BE2C (cell line): Measurements from ENCODE around the gene FGL2. TPM values are rescaled to one million over a fixed set of nuclear protein-coding genes. Genes with fewer than 3 reads are reported as not detected.

Experiments
- DNase-seq: peaks from one replicate; pipeline ENCODE4 v3.0.0-alpha.2; 2020
- H3K27me3 ChIP-seq: fragments of 250-450 bp; sonication (Bioruptor Pico); 2 replicates; pipeline ENCODE4 v1.5.1; 2020; ENCODE audit warnings: mild to moderate bottlenecking
- H3K36me3 ChIP-seq: fragments of 250-450 bp; sonication (Bioruptor Pico); 2 replicates; pipeline ENCODE4 v1.5.1; 2020; ENCODE audit warnings: mild to moderate bottlenecking
- H3K4me1 ChIP-seq: fragments of 250-450 bp; sonication (Bioruptor Pico); 2 replicates; pipeline ENCODE4 v1.5.1; 2020
- H3K4me3 ChIP-seq: 2 replicates; pipeline ENCODE4 v1.5.1; 2011; ENCODE audit warnings: low read depth, low read length
- H3K9me3 ChIP-seq: fragments of 250-450 bp; sonication (Bioruptor Pico); 2 replicates; pipeline ENCODE4 v1.5.1; 2020
- polyA plus RNA-seq: library from polyadenylated mRNA; unstranded; fragments of >200 nt; gene quantifications from one replicate; pipeline ENCODE4 v1.2.1, GENCODE V29; 2012; ENCODE audit warnings: low read depth, missing spikeins; ENCODE audit not compliant: insufficient read length, insufficient read depth
- TF ChIP-seq, protein P1 (sequence below): IDR thresholded peaks from 2 replicates; pipeline ENCODE4 v1.5.1; 2012; ENCODE audit warnings: mild to moderate bottlenecking, low read depth, low read length

FGL2 gene, protein sequence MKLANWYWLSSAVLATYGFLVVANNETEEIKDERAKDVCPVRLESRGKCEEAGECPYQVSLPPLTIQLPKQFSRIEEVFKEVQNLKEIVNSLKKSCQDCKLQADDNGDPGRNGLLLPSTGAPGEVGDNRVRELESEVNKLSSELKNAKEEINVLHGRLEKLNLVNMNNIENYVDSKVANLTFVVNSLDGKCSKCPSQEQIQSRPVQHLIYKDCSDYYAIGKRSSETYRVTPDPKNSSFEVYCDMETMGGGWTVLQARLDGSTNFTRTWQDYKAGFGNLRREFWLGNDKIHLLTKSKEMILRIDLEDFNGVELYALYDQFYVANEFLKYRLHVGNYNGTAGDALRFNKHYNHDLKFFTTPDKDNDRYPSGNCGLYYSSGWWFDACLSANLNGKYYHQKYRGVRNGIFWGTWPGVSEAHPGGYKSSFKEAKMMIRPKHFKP
- polyA plus RNA-seq = not detected

DNA sequence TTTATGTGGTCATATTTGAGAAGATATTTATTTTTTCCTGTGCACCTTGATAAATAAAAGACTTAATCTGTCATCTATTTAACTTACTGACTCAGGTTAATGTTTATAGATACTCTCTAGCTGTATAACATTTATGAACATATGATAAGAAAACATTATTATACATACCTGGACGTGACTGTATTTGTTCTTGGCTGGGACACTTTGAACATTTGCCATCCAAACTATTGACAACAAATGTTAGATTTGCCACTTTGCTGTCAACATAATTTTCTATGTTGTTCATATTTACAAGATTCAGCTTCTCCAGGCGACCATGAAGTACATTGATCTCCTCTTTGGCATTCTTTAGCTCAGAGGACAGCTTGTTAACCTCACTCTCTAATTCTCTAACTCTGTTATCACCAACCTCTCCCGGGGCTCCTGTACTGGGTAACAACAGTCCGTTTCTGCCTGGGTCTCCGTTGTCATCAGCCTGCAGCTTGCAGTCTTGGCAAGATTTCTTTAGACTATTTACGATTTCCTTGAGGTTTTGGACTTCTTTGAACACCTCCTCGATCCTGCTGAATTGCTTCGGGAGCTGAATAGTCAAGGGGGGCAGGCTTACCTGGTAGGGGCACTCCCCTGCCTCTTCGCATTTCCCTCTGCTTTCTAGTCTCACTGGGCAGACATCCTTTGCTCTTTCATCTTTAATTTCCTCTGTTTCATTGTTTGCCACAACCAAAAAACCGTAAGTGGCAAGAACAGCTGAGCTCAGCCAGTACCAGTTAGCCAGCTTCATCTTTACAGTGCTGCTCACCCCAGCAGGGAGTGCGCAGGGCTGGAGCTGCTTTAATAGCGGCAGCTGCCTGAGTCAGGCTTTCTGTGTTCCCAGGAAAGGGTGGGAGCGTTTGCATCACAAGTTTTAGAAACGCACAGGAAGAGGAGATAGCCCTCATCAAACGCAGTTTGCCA is at the start of gene FGL2:
TSS of gene FGL2 (minus strand) at position 807 of the 954 bp plus-strand sequence. CDS start at position 781, 26 bp downstream.
- H3K9me3 ChIP-seq = no peaks in the 10 kb centered on the region
- no peak for DNase-seq
- H3K36me3 ChIP-seq = no peaks in the 10 kb centered on the region
- H3K4me3 ChIP-seq = no peak within 1 kb of the TSS
- TF ChIP-seq, protein P1, sequence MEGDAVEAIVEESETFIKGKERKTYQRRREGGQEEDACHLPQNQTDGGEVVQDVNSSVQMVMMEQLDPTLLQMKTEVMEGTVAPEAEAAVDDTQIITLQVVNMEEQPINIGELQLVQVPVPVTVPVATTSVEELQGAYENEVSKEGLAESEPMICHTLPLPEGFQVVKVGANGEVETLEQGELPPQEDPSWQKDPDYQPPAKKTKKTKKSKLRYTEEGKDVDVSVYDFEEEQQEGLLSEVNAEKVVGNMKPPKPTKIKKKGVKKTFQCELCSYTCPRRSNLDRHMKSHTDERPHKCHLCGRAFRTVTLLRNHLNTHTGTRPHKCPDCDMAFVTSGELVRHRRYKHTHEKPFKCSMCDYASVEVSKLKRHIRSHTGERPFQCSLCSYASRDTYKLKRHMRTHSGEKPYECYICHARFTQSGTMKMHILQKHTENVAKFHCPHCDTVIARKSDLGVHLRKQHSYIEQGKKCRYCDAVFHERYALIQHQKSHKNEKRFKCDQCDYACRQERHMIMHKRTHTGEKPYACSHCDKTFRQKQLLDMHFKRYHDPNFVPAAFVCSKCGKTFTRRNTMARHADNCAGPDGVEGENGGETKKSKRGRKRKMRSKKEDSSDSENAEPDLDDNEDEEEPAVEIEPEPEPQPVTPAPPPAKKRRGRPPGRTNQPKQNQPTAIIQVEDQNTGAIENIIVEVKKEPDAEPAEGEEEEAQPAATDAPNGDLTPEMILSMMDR = no peak
- H3K27me3 ChIP-seq = peaks cover 12% of the 10 kb centered on the region
- H3K4me1 ChIP-seq = no peaks in the 10 kb centered on the region

DNA sequence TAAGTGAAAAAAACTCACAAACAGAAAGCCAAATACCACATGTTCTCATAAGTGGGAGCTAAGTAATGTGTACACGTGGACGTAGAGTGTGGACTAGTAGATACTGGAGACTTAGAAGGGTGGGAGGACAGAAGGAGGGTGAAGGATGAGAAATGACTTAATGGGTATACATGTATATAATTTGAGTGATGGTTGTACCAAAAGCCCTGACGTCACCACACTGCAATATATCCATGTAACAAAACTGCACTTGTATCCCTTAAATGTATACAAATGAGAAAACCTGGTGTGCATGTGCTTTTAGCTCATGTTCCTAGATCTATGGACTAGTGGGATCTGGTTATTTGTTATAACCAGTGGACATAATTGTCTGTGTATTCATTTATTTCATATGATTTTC is 48.5 kb upstream of the FGL2 start:
- Histone ChIP-seq H3K27me3 (peaks cover 7% of the 10 kb centered on the region), H3K9me3 (no peaks in the 10 kb centered on the region), H3K4me3 (no peak overlapping the region), H3K4me1 (no peaks in the 10 kb centered on the region; the same call in none of the 2 replicates), H3K36me3 (no peaks in the 10 kb centered on the region)
- DNase-seq = no peak
- TF ChIP-seq, protein P1 = no peak

DNA sequence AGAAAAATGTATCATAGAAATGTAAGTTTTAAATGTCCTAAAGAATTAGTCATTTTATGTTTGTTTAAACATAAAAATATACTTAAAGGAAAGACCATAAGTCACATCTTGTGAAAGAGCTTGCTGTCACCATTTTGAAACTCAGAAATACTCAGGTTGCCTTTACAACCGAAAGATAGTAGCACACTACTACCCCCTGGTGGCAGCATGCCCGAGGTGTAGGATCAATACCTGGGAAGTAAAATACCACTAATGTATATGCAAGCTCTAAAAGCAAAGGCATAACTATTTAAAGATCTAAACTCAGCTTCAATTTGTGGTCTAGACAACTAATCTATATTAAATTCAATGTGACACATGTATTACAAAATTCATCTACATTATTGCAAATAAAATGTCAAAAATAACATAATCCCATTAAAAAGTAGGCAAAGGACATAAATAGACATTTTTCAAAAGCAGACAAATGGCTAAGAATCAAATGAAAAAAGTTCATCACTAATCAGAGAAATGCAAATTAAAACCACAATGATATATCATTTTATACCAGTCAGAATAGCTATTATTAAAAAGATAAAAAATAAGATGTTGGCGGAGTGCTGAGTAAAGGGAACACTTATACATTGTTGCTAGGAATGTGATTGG is 47.7 kb upstream of the FGL2 start:
- H3K36me3 ChIP-seq = no peaks in the 10 kb centered on the region
- H3K4me1 ChIP-seq = no peaks in the 10 kb centered on the region; the same call in none of the 2 replicates
- no peaks in the 10 kb centered on the region for H3K9me3 ChIP-seq
- DNase-seq = peak; percentile 84
- TF ChIP-seq, protein P1 = peak; percentile 89
- H3K27me3 ChIP-seq = peaks cover 7% of the 10 kb centered on the region
- H3K4me3 ChIP-seq = no peak overlapping the region

DNA sequence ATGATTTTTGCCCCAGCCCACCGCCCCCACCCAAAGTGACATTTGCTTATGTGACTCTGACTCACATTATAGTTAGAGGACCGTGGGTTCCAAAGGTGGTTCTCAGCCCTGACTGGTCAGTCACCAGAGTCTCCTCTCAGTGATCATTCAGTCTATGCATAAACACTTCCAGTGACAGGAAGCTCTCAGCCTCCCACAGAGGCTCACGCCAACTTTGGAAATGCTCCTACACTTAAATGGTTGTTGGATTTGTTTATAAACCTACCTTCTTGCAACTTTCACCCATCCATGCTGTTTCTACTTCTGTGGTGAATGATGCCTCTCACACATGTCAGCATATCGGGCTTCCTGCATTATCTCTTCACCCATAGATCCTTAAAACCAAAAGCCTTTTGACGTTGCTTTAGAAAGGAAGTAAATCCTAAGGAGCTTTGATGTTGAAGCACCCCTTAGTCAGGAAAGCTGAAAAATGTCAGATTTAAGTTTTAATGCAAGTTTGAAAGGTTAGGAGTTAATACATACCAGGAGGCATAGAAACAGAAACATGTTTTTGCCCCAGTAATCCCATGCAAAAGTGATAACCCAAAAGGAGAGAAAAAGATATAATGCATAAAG is 46.5 kb upstream of the FGL2 start:
- DNase-seq = no peak
- Histone ChIP-seq H3K9me3 (no peaks in the 10 kb centered on the region), H3K4me1 (no peaks in the 10 kb centered on the region; the same call in none of the 2 replicates), H3K36me3 (no peaks in the 10 kb centered on the region), H3K27me3 (peaks cover 3% of the 10 kb centered on the region; the same call in 1 of the 2 replicates), H3K4me3 (no peak overlapping the region)
- TF ChIP-seq, protein P1 = no peak

DNA sequence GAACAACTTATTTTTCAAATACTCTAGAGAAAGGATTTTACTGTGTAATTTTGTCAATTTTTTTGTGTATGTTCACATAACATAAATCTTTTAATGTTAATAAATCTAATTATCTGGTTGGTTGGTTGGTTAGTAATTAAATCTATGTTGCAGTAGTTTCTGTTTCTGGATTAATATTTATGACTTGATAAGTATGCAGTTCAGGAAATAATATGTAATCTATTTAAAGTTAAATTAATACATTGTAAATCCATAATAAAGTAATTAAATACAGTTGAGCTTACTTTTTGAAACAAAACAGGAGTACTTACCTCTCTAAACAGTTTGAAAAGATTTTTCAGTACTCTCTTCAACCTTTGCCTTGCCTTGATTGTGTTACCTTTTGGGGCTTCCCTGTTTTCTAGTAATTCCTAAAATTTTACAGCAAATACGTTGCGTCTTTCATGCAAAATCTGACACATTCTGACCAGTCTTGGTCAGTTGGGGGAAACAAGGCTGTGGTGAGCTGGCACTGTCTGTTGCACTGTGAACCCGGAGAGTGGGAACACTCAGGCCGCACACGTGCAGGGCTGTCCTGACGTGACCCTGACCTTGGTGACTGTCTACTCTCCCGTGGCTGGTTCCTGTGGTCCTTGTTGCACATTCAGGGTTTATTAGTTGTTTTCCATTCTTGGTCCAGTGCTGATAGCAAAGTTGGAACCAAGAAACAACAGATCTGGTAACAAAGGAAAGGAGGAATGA is 45.6 kb upstream of the FGL2 start:
- no peak for DNase-seq
- no peak overlapping the region for H3K4me3 ChIP-seq
- H3K36me3 ChIP-seq = no peaks in the 10 kb centered on the region
- H3K27me3 ChIP-seq = 0 out of 2 replicates have a peak, but pooled peaks cover 3% of the 10 kb centered on the region
- no peaks in the 10 kb centered on the region; the same call in none of the 2 replicates for H3K4me1 ChIP-seq
- no peaks in the 10 kb centered on the region for H3K9me3 ChIP-seq
- TF ChIP-seq, protein P1 = no peak
